Testis (tissue), 2 donors: ENCODE results near the gene HSFY2.
"Not testable (repeated sequence)": the region's sequence is repeated elsewhere in the genome, so short reads cannot be mapped to it uniquely, and the experiment has no call there.

Experiments used
- CTCF ChIP-seq, 3 experiments: fragments of 450-650 bp in 2 of 3; fragments of 200-600 bp in 1 of 3; sonication (generic) in 1 of 3; IDR thresholded peaks; one replicate each; pipeline ENCODE4 v1.5.1; 2016 to 2019; ENCODE audit warnings: antibody characterized with exemption in 3 of 3, mild to moderate bottlenecking in 2 of 3, moderate library complexity in 1 of 3
- POLR2A ChIP-seq: fragments of 450-650 bp; IDR thresholded peaks from one replicate; pipeline ENCODE4 v1.6.1; 2017; ENCODE audit warnings: antibody characterized with exemption, mild to moderate bottlenecking, moderate library complexity

GRCh38 chrY:18788757-18789406 lies 15.3 kb upstream of the HSFY2 start:
- not testable (repeated sequence) for TF ChIP-seq POLR2A; CTCF (IDR thresholded peaks at IDR 0.05)
